ENCODE results near the gene TBC1D1.

DNA sequence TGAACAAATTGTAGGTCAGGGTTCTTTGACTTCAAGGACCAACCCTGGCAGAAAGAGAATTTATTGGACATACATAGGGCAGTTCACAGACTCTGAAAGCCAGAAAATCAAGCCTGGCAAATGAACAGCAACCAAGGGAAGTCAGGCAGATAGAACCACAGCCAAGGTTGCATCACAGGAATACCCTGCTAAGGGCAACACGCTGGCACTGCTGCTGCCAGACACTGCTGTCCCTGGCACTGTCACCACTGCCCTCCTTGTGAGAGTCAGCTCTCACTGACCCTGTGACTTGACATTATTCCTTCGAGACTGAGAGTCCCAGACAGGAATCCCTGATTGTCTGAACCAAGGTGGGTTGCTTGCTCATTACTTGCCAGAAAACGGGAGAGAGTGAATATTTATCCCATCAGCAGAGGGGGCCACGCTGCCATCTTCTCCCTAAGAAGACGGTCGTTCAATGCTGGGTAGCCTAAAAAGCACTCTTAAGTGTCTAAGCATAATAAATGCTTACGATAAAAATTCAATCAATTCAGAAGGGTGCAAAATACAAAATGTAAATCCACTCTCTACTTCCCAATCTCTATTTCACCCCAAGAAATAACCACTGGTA, 46.1 kb downstream of the TBC1D1 start:
- TF ChIP-seq, protein P1, sequence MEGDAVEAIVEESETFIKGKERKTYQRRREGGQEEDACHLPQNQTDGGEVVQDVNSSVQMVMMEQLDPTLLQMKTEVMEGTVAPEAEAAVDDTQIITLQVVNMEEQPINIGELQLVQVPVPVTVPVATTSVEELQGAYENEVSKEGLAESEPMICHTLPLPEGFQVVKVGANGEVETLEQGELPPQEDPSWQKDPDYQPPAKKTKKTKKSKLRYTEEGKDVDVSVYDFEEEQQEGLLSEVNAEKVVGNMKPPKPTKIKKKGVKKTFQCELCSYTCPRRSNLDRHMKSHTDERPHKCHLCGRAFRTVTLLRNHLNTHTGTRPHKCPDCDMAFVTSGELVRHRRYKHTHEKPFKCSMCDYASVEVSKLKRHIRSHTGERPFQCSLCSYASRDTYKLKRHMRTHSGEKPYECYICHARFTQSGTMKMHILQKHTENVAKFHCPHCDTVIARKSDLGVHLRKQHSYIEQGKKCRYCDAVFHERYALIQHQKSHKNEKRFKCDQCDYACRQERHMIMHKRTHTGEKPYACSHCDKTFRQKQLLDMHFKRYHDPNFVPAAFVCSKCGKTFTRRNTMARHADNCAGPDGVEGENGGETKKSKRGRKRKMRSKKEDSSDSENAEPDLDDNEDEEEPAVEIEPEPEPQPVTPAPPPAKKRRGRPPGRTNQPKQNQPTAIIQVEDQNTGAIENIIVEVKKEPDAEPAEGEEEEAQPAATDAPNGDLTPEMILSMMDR (IDR thresholded peaks at IDR 0.05; ENCODE audit: low read length): no peak
- TF ChIP-seq EZH2 (optimal IDR thresholded peaks at IDR 0.05; ENCODE audit: low read depth, low read length) (no peak), EZH2phosphoT487 (IDR thresholded peaks at IDR 0.05; ENCODE audit: low read length) (no peak)

All from MM.1S (cell line).